Stimulated activated CD4-positive, alpha-beta T cell treated with anti-CD3 and anti-CD28 coated beads, Interleukin-2, amount 100 ng/mL, for 24 hours (primary cell): ENCODE results near the gene CSF1.
"Not testable (repeated sequence)": the region's sequence is repeated elsewhere in the genome, so short reads cannot be mapped to it uniquely, and the experiment has no call there.

Experiments used
- DNase-seq, 2 donors: peaks; one replicate each; pipeline ENCODE4 v3.0.0-alpha.2; 2020

CSF1 gene

GRCh38 chr1:109920391-109920790, 9.7 kb downstream of the CSF1 start:
- not testable (repeated sequence) for DNase-seq

- DNase-seq: no peak
Measured at GRCh38 chr1:109922326-109922725, 11.7 kb downstream of the CSF1 start.

GRCh38 chr1:109923131-109923945, 12.7 kb downstream of the CSF1 start:
- DNase-seq: peak in 1 of 2 donors; percentile 33

- no peak for DNase-seq
Measured at GRCh38 chr1:109923946-109924275, 13.3 kb downstream of the CSF1 start.

GRCh38 chr1:109924316-109924715, 13.7 kb downstream of the CSF1 start:
- no peak for DNase-seq

- DNase-seq: no peak
Measured at GRCh38 chr1:109925159-109925990, 14.7 kb downstream of the CSF1 start.

- DNase-seq: no peak
Measured at GRCh38 chr1:109926662-109927300, 16.1 kb downstream of the CSF1 start.

GRCh38 chr1:109927356-109927755, 16.7 kb downstream of the CSF1 start:
- DNase-seq: no peak

- DNase-seq: peak in 1 of 2 donors; percentile 13
Measured at GRCh38 chr1:109927911-109928321, 17.3 kb downstream of the CSF1 start.

GRCh38 chr1:109928591-109929111, 18.0 kb downstream of the CSF1 start:
- DNase-seq: no peak

GRCh38 chr1:109929170-109929569, 18.5 kb downstream of the CSF1 start:
- no peak for DNase-seq

GRCh38 chr1:109929588-109930251, 19.1 kb downstream of the CSF1 start:
- no peak for DNase-seq

- no peak for DNase-seq
Measured at GRCh38 chr1:109930252-109930993, 19.8 kb downstream of the CSF1 start.

GRCh38 chr1:109931189-109931731, 20.6 kb downstream of the CSF1 start:
- no peak for DNase-seq

- no peak for DNase-seq
Measured at GRCh38 chr1:109931911-109932636, 21.4 kb downstream of the CSF1 start.

GRCh38 chr1:109932679-109933078, 22.0 kb downstream of the CSF1 start:
- DNase-seq: no peak

- DNase-seq: no peak
Measured at GRCh38 chr1:109933856-109934711, 23.4 kb downstream of the CSF1 start.

GRCh38 chr1:109935451-109935900, 24.8 kb downstream of the CSF1 start:
- no peak for DNase-seq

- no peak for DNase-seq
Measured at GRCh38 chr1:109937738-109938137, 27.1 kb downstream of the CSF1 start.

- DNase-seq: no peak
Measured at GRCh38 chr1:109938556-109938955, 27.9 kb downstream of the CSF1 start.
